K562 (cell line): ENCODE results near the gene ADARB2. TPM values are rescaled to one million over a fixed set of nuclear protein-coding genes. Genes with fewer than 3 reads are reported as not detected.

Source experiments
- ATAC-seq: fragments of 200-7000 bp; cut with Tn5 transposase; 3 replicates; pipeline ENCODE4 v1.9.1; 2020; ENCODE audit warnings: moderate library complexity
- BruUV-seq: library from RNA; stranded (reverse); fragments of 400-500 nt; replicated peaks from 2 replicates; lab custom pipeline; 2021; lab: Mats Ljungman, UMichigan
- CTCF ChIA-PET: fragments of 300-600 bp; formaldehyde crosslinking; extraction: SDS; loops from one replicate; lab custom pipeline; 2021; ENCODE audit warnings: low intra/inter-chr PET ratio; lab: Yijun Ruan, JAX
- POLR2A ChIA-PET: fragments of 300-600, 350-650 bp; sonication (Branson Sonifier 250); formaldehyde crosslinking; extraction: SDS; loops from one replicate; lab custom pipeline; 2021; ENCODE audit warnings: antibody characterized with exemption, inconsistent platforms; lab: Yijun Ruan, JAX
- DNase-seq, 4 experiments: peaks; one replicate each; pipeline versions ENCODE4 v3.0.0 to v3.0.0-alpha.2; 2011 to 2018; ENCODE audit warnings: low spot score in 3 of 4, mixed read lengths in 3 of 4; ENCODE audit errors: extremely low read depth in 1 of 4
- FAIRE-seq: peaks from 2 replicates; lab custom pipeline; 2011; peaks lifted over from hg19 to GRCh38; lab: Jason Lieb, UNC
- H2AFZ ChIP-seq: 2 replicates; pipeline ENCODE4 v1.6.0; 2011; ENCODE audit warnings: low read depth, low read length, control low read depth, inconsistent platforms
- H3K27ac ChIP-seq: fragments of 200-600 bp; 3 replicates; pipeline ENCODE4 v1.8.0; 2011; ENCODE audit warnings: low read depth, mild to moderate bottlenecking, control low read depth, inconsistent platforms, low read length, moderate library complexity, mixed read lengths; ENCODE audit errors: extremely low read depth
- H3K27me3 ChIP-seq, 2 experiments: fragments of 300-600 bp in 1 of 2; 2 replicates in 1 of 2; 3 replicates in 1 of 2; pipeline versions ENCODE4 v1.6.0 to v1.8.0; 2011; ENCODE audit warnings: inconsistent platforms in 2 of 2, low read length in 2 of 2, mild to moderate bottlenecking in 1 of 2, mixed read lengths in 1 of 2, moderate library complexity in 1 of 2; ENCODE audit not compliant: control insufficient read depth in 2 of 2, insufficient read depth in 2 of 2
- H3K36me3 ChIP-seq: fragments of 300-600 bp; 3 replicates; pipeline ENCODE4 v1.8.0; 2011; ENCODE audit warnings: mild to moderate bottlenecking, low read length, inconsistent platforms; ENCODE audit not compliant: control insufficient read depth, insufficient read depth
- H3K4me1 ChIP-seq, 2 experiments: fragments of 200-600 bp in 1 of 2; replicated peaks in 1 of 2; 2 replicates in 1 of 2; 3 replicates in 1 of 2; pipeline versions ENCODE4 v1.5.1 to v1.8.0; 2011; ENCODE audit warnings: inconsistent platforms in 2 of 2, low read length in 2 of 2, mild to moderate bottlenecking in 1 of 2, mixed read lengths in 1 of 2, moderate library complexity in 1 of 2; ENCODE audit not compliant: control insufficient read depth in 2 of 2, insufficient read depth in 2 of 2
- H3K4me2 ChIP-seq: 2 replicates; pipeline ENCODE4 v1.6.1; 2011; ENCODE audit warnings: low read length, control low read depth, inconsistent platforms, mixed read lengths; ENCODE audit not compliant: insufficient read depth
- H3K4me3 ChIP-seq: fragments of 200-600 bp; sonication (generic), shearing (Covaris generic); 2 replicates; pipeline ENCODE4 v1.5.1; 2016; ENCODE audit warnings: control low read depth, inconsistent platforms
- H3K79me2 ChIP-seq: fragments of 200-600 bp; 3 replicates; pipeline ENCODE4 v1.8.0; 2011; ENCODE audit warnings: low read length, inconsistent platforms; ENCODE audit not compliant: control insufficient read depth, insufficient read depth
- H3K9ac ChIP-seq, 2 experiments: 2 replicates each; pipeline versions ENCODE4 v1.6.0 to v1.6.1; 2011; ENCODE audit warnings: low read depth in 2 of 2, low read length in 2 of 2, control low read depth in 1 of 2, inconsistent platforms in 1 of 2, mild to moderate bottlenecking in 1 of 2, mixed read lengths in 1 of 2; ENCODE audit not compliant: insufficient read depth in 1 of 2
- H3K9me1 ChIP-seq: one replicate; pipeline ENCODE4 v1.6.0; 2011; ENCODE audit warnings: inconsistent platforms, mild to moderate bottlenecking, low read length, moderate library complexity; ENCODE audit not compliant: control insufficient read depth, insufficient read depth
- H3K9me3 ChIP-seq: replicated peaks from 2 replicates; pipeline ENCODE4 v1.5.1; 2011; ENCODE audit warnings: low read depth, low read length, inconsistent platforms; ENCODE audit not compliant: control insufficient read depth, insufficient read depth
- H4K20me1 ChIP-seq: replicated peaks from 2 replicates; pipeline ENCODE4 v1.6.1; 2011; ENCODE audit warnings: low read length, inconsistent platforms, mixed read lengths; ENCODE audit not compliant: control insufficient read depth, insufficient read depth
- ARID3B ChIP-seq: fragments of 250-450 bp; sonication (Bioruptor Pico); IDR thresholded peaks from 2 replicates; pipeline ENCODE4 v1.4.0; 2020; ENCODE audit warnings: borderline replicate concordance
- CBX1 ChIP-seq: sonication (generic); IDR thresholded peaks from 2 replicates; pipeline ENCODE4 v1.6.1; 2016; ENCODE audit warnings: antibody characterized with exemption, low read depth, mild to moderate bottlenecking
- ETV1 ChIP-seq: fragments of 450-650 bp; conservative IDR thresholded peaks from 2 replicates; pipeline ENCODE4 v1.6.1; 2016; ENCODE audit warnings: missing genetic modification characterization, control low read depth, low read depth, missing compliant biosample characterization
- FOXO4 ChIP-seq: fragments of 450-650 bp; formaldehyde crosslinking; IDR thresholded peaks from 2 replicates; pipeline ENCODE4 v1.4.0; 2020; ENCODE audit warnings: mild to moderate bottlenecking, moderate library complexity
- KHSRP ChIP-seq: fragments of 450-650 bp; IDR thresholded peaks from 2 replicates; pipeline ENCODE4 v1.6.1; 2017
- PHF20 ChIP-seq: fragments of 450-650 bp; IDR thresholded peaks from 2 replicates; pipeline ENCODE4 v1.6.1; 2018; ENCODE audit not compliant: partially characterized antibody
- PTBP1 ChIP-seq: fragments of 200-400 bp; formaldehyde crosslinking; IDR thresholded peaks from 2 replicates; pipeline ENCODE4 v1.6.1; 2017; ENCODE audit warnings: low read depth, low read length
- RUNX1 ChIP-seq: sonication (generic); IDR thresholded peaks from 2 replicates; pipeline ENCODE4 v1.6.1; 2016; ENCODE audit warnings: antibody characterized with exemption, low read depth
- ZHX1 ChIP-seq: fragments of 150-350 bp; conservative IDR thresholded peaks from 2 replicates; pipeline ENCODE4 v1.6.1; 2014; ENCODE audit warnings: low read length
- ZNF324 ChIP-seq: fragments of 250-450 bp; sonication (Bioruptor Pico); IDR thresholded peaks from 2 replicates; pipeline ENCODE4 v1.4.0; 2020; ENCODE audit warnings: mild to moderate bottlenecking
- ZNF41 ChIP-seq: fragments of 250-450 bp; sonication (Bioruptor Pico); conservative IDR thresholded peaks from 2 replicates; pipeline ENCODE4 v1.4.0; 2020; ENCODE audit warnings: mild to moderate bottlenecking
- ZNF695 ChIP-seq: fragments of 450-650 bp; formaldehyde crosslinking; IDR thresholded peaks from 2 replicates; pipeline ENCODE4 v1.4.0; 2020; ENCODE audit warnings: mild to moderate bottlenecking, moderate library complexity
- ZNF764 ChIP-seq: fragments of 250-450 bp; sonication (Bioruptor Pico); IDR thresholded peaks from 2 replicates; pipeline ENCODE4 v1.4.0; 2020; ENCODE audit warnings: low read depth, mild to moderate bottlenecking, moderate library complexity
- ZNF77 ChIP-seq: fragments of 250-450 bp; sonication (Bioruptor Pico); IDR thresholded peaks from 2 replicates; pipeline ENCODE4 v1.5.0; 2020
- WGBS: fragments of 100-300 bp; shearing (Covaris generic); methylation state at CpG from one replicate; pipeline ENCODE4 v1.1.6; 2016; ENCODE audit warnings: low coverage, mixed read lengths; ENCODE audit not compliant: insufficient coverage; ENCODE audit errors: missing lambda C conversion rate; 5-methylcytosine and 5-hydroxymethylcytosine counted together
- in situ Hi-C: fragments of 300-500 bp; cut with MboI; formaldehyde crosslinking; loops from 4 replicates; pipeline ENCODE4 v1.15.0; 2018; ENCODE audit warnings: inconsistent platforms, mixed read lengths
- intact Hi-C: fragments of 100-400 bp; cut with micrococcal nuclease; formaldehyde crosslinking; loops from 2 replicates; pipeline ENCODE4 v1.14.2; 2022
- polyA plus RNA-seq, 8 experiments: library from polyadenylated mRNA; depleted of rRNA in 4 of 8; stranded (reverse) in 5 of 8; unstranded in 3 of 8; fragments of >200 nt; fragmentation: Nextera tagmentation in 2 of 8; fragmentation: Illumina TruSeq in 1 of 8; extraction: Ambion mirVana in 2 of 8; extraction: Trizol in 1 of 8; gene quantifications; 2 replicates each; pipeline versions ENCODE4 v1.2.1 to v1.2.3, GENCODE V29; 2011 to 2014; ENCODE audit warnings: inconsistent platforms in 1 of 8, missing spikeins in 1 of 8
- total RNA-seq, 7 experiments: library from RNA; depleted of rRNA in 6 of 7; stranded (reverse); fragments of >200 nt in 6 of 7; fragmentation: Illumina TruSeq in 2 of 7; extraction: Trizol in 2 of 7; gene quantifications; 2 replicates each; pipeline versions ENCODE4 v1.2.1 to v1.2.3, GENCODE V29; 2011 to 2021; ENCODE audit warnings: low replicate concordance in 1 of 7

ADARB2 gene
- total and polyA plus RNA-seq, 9 of the 15 experiments (the other 6 are each of a cell fraction or from before 2014, with no cell fraction given), result not detected

- Histone ChIP-seq H3K27ac (no peak overlapping the region), H3K36me3 (no peaks in the 10 kb centered on the region), H3K79me2 (no peaks in the 10 kb centered on the region), H3K4me3 (no peak overlapping the region), H3K9me1 (no peaks in the 10 kb centered on the region), H4K20me1 (no peaks in the 10 kb centered on the region; the same call in 1 of the 2 replicates), H3K4me2 (no peak overlapping the region), H3K9me3 (no peaks in the 10 kb centered on the region), H3K9ac (no peak overlapping the region), H3K4me1 (no peaks in the 10 kb centered on the region; a peak in 1 of 5 replicates), H2AFZ (no peak overlapping the region), H3K27me3 (peaks cover 7 to 40% of the 10 kb centered on the region in 2 experiments; a peak in 4 of 5 replicates)
- ChIA-PET CTCF (no interaction called here), POLR2A (no interaction called here)
- no peak for DNase-seq
- under 1% methylated on average over 9 of the region's 9 CpGs for WGBS
- intact Hi-C loops, result no loop called here
- BruUV-seq, result no TSS peak
- no peak for ATAC-seq
- in situ Hi-C loops, result no loop called here
- no peak for FAIRE-seq
- TF ChIP-seq KHSRP, result no peak
- TF ChIP-seq RUNX1, result no peak
- TF ChIP-seq ZNF764, result no peak
- no peak for TF ChIP-seq ARID3B (CRISPR knock-in tag)
- no peak for TF ChIP-seq ZHX1
- no peak for TF ChIP-seq ZNF695
- TF ChIP-seq CBX1, result no peak
- no peak for TF ChIP-seq PHF20
- no peak for TF ChIP-seq ZNF41 (CRISPR knock-in tag)
- TF ChIP-seq FOXO4 (CRISPR knock-in tag), result no peak
- TF ChIP-seq ZNF77, result no peak
- no peak for TF ChIP-seq ZNF324 (CRISPR knock-in tag)
- no peak for TF ChIP-seq PTBP1
- TF ChIP-seq ETV1 (tag), result no peak
These were observed 136.5 kb downstream of the ADARB2 start for GRCh38 chr10:1600861-1601260.
